Measurements from ENCODE around the gene GUCA2B. TPM values are rescaled to one million over a fixed set of nuclear protein-coding genes. Genes with fewer than 3 reads are reported as not detected.

Gene GUCA2B
- total RNA-seq, 1 experiment from 2014 or later: not detected

- Histone ChIP-seq H4K5ac (ENCODE audit: insufficient read length, low read depth, low read length) (no peak overlapping the region), H3K27ac (ENCODE audit: insufficient read length, low read depth, low read length) (no peak overlapping the region), H2BK120ac (ENCODE audit: low read depth, low read length, poor library complexity, severe bottlenecking) (no peak overlapping the region), H4K91ac (ENCODE audit: insufficient read length, low read depth, low read length) (no peak overlapping the region), H3K4me2 (ENCODE audit: insufficient read depth, insufficient read length, low read length) (no peak overlapping the region), H3K56ac (ENCODE audit: insufficient read length, low read depth, low read length) (no peak overlapping the region), H3K23me2 (ENCODE audit: insufficient read length, low read depth, low read length, poor library complexity, severe bottlenecking) (no peaks in the 10 kb centered on the region), H3K79me2 (ENCODE audit: insufficient read depth, low read length) (no peaks in the 10 kb centered on the region), H3K9me3 (ENCODE audit: control insufficient read depth, low read depth, low read length) (no peaks in the 10 kb centered on the region), H2BK20ac (ENCODE audit: low read depth, low read length, poor library complexity, severe bottlenecking) (no peak overlapping the region), H3K4ac (ENCODE audit: low read depth, low read length) (no peak overlapping the region), H4K8ac (replicated peaks; ENCODE audit: insufficient read length, low read depth, low read length) (no peak overlapping the region), H4K20me1 (ENCODE audit: control insufficient read depth, insufficient read depth, insufficient read length) (no peaks in the 10 kb centered on the region), H2AK5ac (ENCODE audit: insufficient read length, low read length) (no peak overlapping the region), H3K4me1 (ENCODE audit: insufficient read depth, low read length) (no peaks in the 10 kb centered on the region), H3K79me1 (ENCODE audit: insufficient read depth, low read depth, low read length, poor library complexity, severe bottlenecking) (no peaks in the 10 kb centered on the region), H3T11ph (ENCODE audit: low read length) (no peak overlapping the region), H3K18ac (ENCODE audit: insufficient read length, low read depth, low read length) (no peak overlapping the region), H2AFZ (ENCODE audit: low read length) (no peak overlapping the region), H3K14ac (ENCODE audit: insufficient read depth, low read length) (no peak overlapping the region), H2BK15ac (ENCODE audit: low read depth, low read length) (no peak overlapping the region), H3K23ac (ENCODE audit: insufficient read length, low read depth, low read length) (no peak overlapping the region), H3K9ac (ENCODE audit: extremely low read depth, insufficient read length, low read length) (no peak overlapping the region), H2BK5ac (ENCODE audit: insufficient read length, low read length) (no peak overlapping the region), H2BK12ac (ENCODE audit: insufficient read length, low read depth, low read length) (no peak overlapping the region), H3K27me3 (ENCODE audit: insufficient read depth, low read length) (no peaks in the 10 kb centered on the region)
- no peaks in the 10 kb centered on the region; the same call in 1 of the 2 replicates for H3K27me3 Mint-ChIP-seq (ENCODE audit: low read depth)
- no peak for TF ChIP-seq CTCF (conservative IDR thresholded peaks at IDR 0.05)
- no CpG with 5 or more reads among the region's 3 CpGs for WGBS (ENCODE audit: extremely low coverage, insufficient read length, low lambda C conversion rate)
- no peak overlapping the region for H3K4me3 Mint-ChIP-seq
- H3K36me3 Mint-ChIP-seq (ENCODE audit: insufficient read depth in 1 of 3, low read depth in 3 of 3): peaks cover 11 to 38% (median 18%) of the 10 kb centered on the region in 3 experiments; a peak in 6 of 7 replicates
- no peak for DNase-seq
- H3K27ac Mint-ChIP-seq: no peak overlapping the region
- H3K4me1 Mint-ChIP-seq: peaks cover 3% of the 10 kb centered on the region in 2 experiments; a peak in 1 of 4 replicates
- H3K9me3 Mint-ChIP-seq: no peaks in the 10 kb centered on the region
These were observed 42.6 kb downstream of the GUCA2B start for GRCh38 chr1:42195841-42196240.
